Endothelial cell of umbilical vein (primary cell): ENCODE data around the gene NGFR. TPM values are rescaled to one million over a fixed set of nuclear protein-coding genes. Genes with fewer than 3 reads are reported as not detected.

ENCODE experiments used
- BruUV-seq: library from RNA; stranded (reverse); fragments of 400-500 nt; replicated peaks from 2 replicates; lab custom pipeline; 2021; lab: Mats Ljungman, UMichigan
- CTCF ChIA-PET: fragments of 300-600, 350-600 bp; sonication (Branson Sonifier 250); formaldehyde crosslinking; loops from one replicate; lab custom pipeline; 2021; ENCODE audit warnings: antibody characterized with exemption, inconsistent platforms; lab: Charles Lee
- POLR2A ChIA-PET: fragments of 300-600, 350-600 bp; sonication (Branson Sonifier 250); formaldehyde crosslinking; loops from one replicate; lab custom pipeline; 2021; ENCODE audit warnings: antibody characterized with exemption, inconsistent platforms; lab: Charles Lee
- DNase-seq: peaks from one replicate; pipeline ENCODE4 v3.0.0-alpha.2; 2011; ENCODE audit warnings: low read depth, low spot score
- FAIRE-seq: peaks from 2 replicates; lab custom pipeline; 2011; peaks lifted over from hg19 to GRCh38; lab: Jason Lieb, UNC
- H2AFZ ChIP-seq: 2 replicates; pipeline ENCODE4 v1.6.0; 2012; ENCODE audit warnings: low read depth, low read length, control low read depth, inconsistent platforms
- H3K27ac ChIP-seq: 2 replicates; pipeline ENCODE4 v1.5.1; 2011; ENCODE audit warnings: low read depth, mild to moderate bottlenecking, control low read depth, low read length, moderate library complexity; ENCODE audit not compliant: insufficient read depth
- H3K27me3 ChIP-seq, 2 experiments: 2 replicates each; pipeline versions ENCODE4 v1.6.0 to v1.6.1; 2011; ENCODE audit warnings: low read length in 2 of 2, mixed read lengths in 1 of 2; ENCODE audit not compliant: control insufficient read depth in 2 of 2, insufficient read depth in 2 of 2
- H3K36me3 ChIP-seq, 2 experiments: 2 replicates in 1 of 2; 3 replicates in 1 of 2; pipeline ENCODE4 v1.5.1; 2011; ENCODE audit warnings: low read length in 2 of 2, mild to moderate bottlenecking in 1 of 2, moderate library complexity in 1 of 2; ENCODE audit not compliant: control insufficient read depth in 2 of 2, insufficient read depth in 2 of 2; ENCODE audit errors: extremely low read depth in 1 of 2
- H3K4me1 ChIP-seq: 3 replicates; pipeline ENCODE4 v1.5.1; 2011; ENCODE audit warnings: mild to moderate bottlenecking, low read length; ENCODE audit not compliant: control insufficient read depth, insufficient read depth; ENCODE audit errors: extremely low read depth
- H3K4me2 ChIP-seq: 2 replicates; pipeline ENCODE4 v1.6.1; 2011; ENCODE audit warnings: low read length, control low read depth, mixed read lengths; ENCODE audit not compliant: insufficient read depth
- H3K4me3 ChIP-seq, 3 experiments: fragments of 200-600 bp in 1 of 3; sonication (generic), shearing (Covaris generic) in 1 of 3; replicated peaks in 1 of 3; 2 replicates each; pipeline ENCODE4 v1.5.1; 2011 to 2016; ENCODE audit warnings: control low read depth in 3 of 3, low read length in 3 of 3, mild to moderate bottlenecking in 2 of 3, inconsistent platforms in 1 of 3, low read depth in 1 of 3, moderate library complexity in 1 of 3; ENCODE audit not compliant: insufficient read depth in 1 of 3
- H3K79me2 ChIP-seq: 2 replicates; pipeline ENCODE4 v1.6.0; 2012; ENCODE audit warnings: low read length, inconsistent platforms; ENCODE audit not compliant: control insufficient read depth, insufficient read depth
- H3K9ac ChIP-seq: replicated peaks from 2 replicates; pipeline ENCODE3; 2011; ENCODE audit warnings: low read length, control low read depth; ENCODE audit not compliant: insufficient read depth; ENCODE audit errors: extremely low read depth
- H3K9me1 ChIP-seq: replicated peaks from 3 replicates; pipeline ENCODE4 v1.6.0; 2011; ENCODE audit warnings: mild to moderate bottlenecking, low read length; ENCODE audit not compliant: control insufficient read depth, insufficient read depth; ENCODE audit errors: extremely low read depth
- H3K9me3 ChIP-seq: replicated peaks from 2 replicates; pipeline ENCODE4 v1.5.1; 2012; ENCODE audit warnings: low read length, inconsistent platforms; ENCODE audit not compliant: control insufficient read depth, insufficient read depth
- H4K20me1 ChIP-seq: replicated peaks from 2 replicates; pipeline ENCODE3; 2011; ENCODE audit warnings: mild to moderate bottlenecking, low read length; ENCODE audit not compliant: control insufficient read depth, insufficient read depth; ENCODE audit errors: extremely low read depth
- EZH2 ChIP-seq: IDR thresholded peaks from 2 replicates; pipeline ENCODE4 v1.6.1; 2012; ENCODE audit warnings: borderline replicate concordance, low read depth, mild to moderate bottlenecking, moderate library complexity, low read length, inconsistent platforms; ENCODE audit not compliant: severe bottlenecking
- FOS ChIP-seq: IDR thresholded peaks from 2 replicates; pipeline ENCODE4 v1.6.1; 2011; ENCODE audit warnings: mild to moderate bottlenecking, low read length, moderate library complexity, borderline replicate concordance; ENCODE audit not compliant: insufficient read depth
- GATA2 ChIP-seq: IDR thresholded peaks from 2 replicates; pipeline ENCODE4 v1.7.0; 2011; ENCODE audit warnings: low read depth, mild to moderate bottlenecking, moderate library complexity, mixed read lengths, low read length; ENCODE audit not compliant: insufficient read length, insufficient read depth
- JUN ChIP-seq: IDR thresholded peaks from 2 replicates; pipeline ENCODE4 v1.6.1; 2011; ENCODE audit warnings: borderline replicate concordance, low read depth; ENCODE audit not compliant: insufficient read length, insufficient read depth
- MYC ChIP-seq: IDR thresholded peaks from one replicate; pipeline ENCODE4 v1.6.1; 2011; ENCODE audit warnings: mild to moderate bottlenecking, low read depth, low read length
- POLR2A ChIP-seq: IDR thresholded peaks from 2 replicates; pipeline ENCODE4 v1.6.1; 2012; ENCODE audit warnings: low read depth, mild to moderate bottlenecking, control low read depth, low read length
- POLR2AphosphoS5 ChIP-seq: IDR thresholded peaks from 2 replicates; pipeline ENCODE4 v1.6.1; 2012; ENCODE audit warnings: low read depth, mild to moderate bottlenecking, control low read depth, low read length, moderate library complexity; ENCODE audit not compliant: insufficient read depth
- dilution Hi-C: fragments of 300-500 bp; cut with MboI; formaldehyde crosslinking; loops from one replicate; pipeline ENCODE4 v1.15.0; 2019; ENCODE audit warnings: low sequenced_read_pairs; ENCODE audit not compliant: extremely low pct_ligation_motif_present
- intact Hi-C: fragments of 100-400 bp; cut with micrococcal nuclease; formaldehyde crosslinking; loops from one replicate; pipeline ENCODE4 v1.10.0; 2022
- polyA plus RNA-seq, 4 experiments: library from polyadenylated mRNA; depleted of rRNA in 3 of 4; stranded (reverse) in 3 of 4; unstranded in 1 of 4; fragments of >200 nt; gene quantifications; 2 replicates each; pipeline versions ENCODE4 v1.2.1 to v1.2.3, GENCODE V29; 2011 to 2012; ENCODE audit warnings: missing spikeins in 1 of 4
- total RNA-seq: library from RNA; stranded (reverse); gene quantifications from 2 replicates; pipeline ENCODE4 v1.2.3, GENCODE V29; 2021
- TF ChIP-seq, protein P1 (sequence below), 2 donors: IDR thresholded peaks; 1 replicate in 1 of 2; 2 replicates in 1 of 2; pipeline ENCODE4 v1.5.1; 2011; ENCODE audit warnings: low read length in 2 of 2, mild to moderate bottlenecking in 2 of 2, moderate library complexity in 2 of 2, control low read depth in 1 of 2, inconsistent platforms in 1 of 2, low read depth in 1 of 2; ENCODE audit not compliant: insufficient read depth in 1 of 2; ENCODE audit errors: extremely low read depth in 1 of 2
- TF ChIP-seq, protein P2 (sequence below): IDR thresholded peaks from 2 replicates; pipeline ENCODE4 v1.6.1; 2011; ENCODE audit not compliant: insufficient read depth, insufficient read length

The NGFR gene
- total and polyA plus RNA-seq, 2 donors (not counting 3 experiments of a cell fraction or from before 2014, with no cell fraction given) = not detected

DNA sequence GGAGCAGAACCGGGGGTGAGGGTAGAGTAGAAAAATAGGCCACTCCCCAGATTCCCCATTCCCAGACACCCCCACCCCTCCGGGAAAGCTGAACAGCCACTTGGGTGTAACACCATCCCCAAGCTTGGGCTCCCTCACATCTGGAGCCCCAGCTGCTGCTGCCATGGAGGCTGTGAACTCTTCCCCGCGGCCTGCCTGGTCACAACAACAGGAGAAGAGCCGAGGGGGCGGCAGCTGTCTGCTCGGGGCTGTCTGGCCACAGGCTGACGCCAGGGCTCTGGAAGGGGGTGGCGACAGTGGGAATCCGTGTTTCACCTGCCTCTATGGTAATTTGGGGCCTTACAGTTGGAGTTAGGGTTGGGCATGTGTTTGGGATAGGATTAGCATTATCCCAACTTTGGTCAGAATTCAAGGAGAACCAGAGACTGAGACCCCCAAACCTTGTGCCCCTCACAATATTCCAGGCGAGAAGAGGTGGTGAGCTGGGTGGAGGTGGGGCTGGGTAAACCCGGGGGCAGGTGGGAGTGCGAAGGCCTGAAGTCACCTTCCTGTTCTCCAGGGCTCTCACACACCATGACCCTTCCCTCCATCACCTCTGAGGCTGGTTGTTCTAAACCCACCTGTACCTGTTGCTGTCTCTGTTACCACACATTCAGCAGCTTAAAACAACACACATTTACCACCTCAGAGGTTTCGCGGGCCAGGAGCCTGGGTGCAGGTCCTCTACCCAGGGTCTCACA is 50.9 kb downstream of the NGFR start:
- no peaks in the 10 kb centered on the region for H3K9me1 ChIP-seq
- POLR2A ChIA-PET = no interaction called here

More for the DNA sequence above, 50.9 kb downstream of the NGFR start:
- Histone ChIP-seq H3K36me3 (no peaks in the 10 kb centered on the region), H3K9ac (no peak overlapping the region), H3K4me1 (no peaks in the 10 kb centered on the region), H4K20me1 (no peaks in the 10 kb centered on the region), H3K27ac (no peak overlapping the region), H3K4me3 (no peak overlapping the region), H2AFZ (no peak overlapping the region), H3K9me3 (no peaks in the 10 kb centered on the region), H3K4me2 (no peak overlapping the region), H3K27me3 (peaks cover 3 to 7% of the 10 kb centered on the region in 2 experiments), H3K79me2 (no peaks in the 10 kb centered on the region)
- no TSS peak for BruUV-seq
- TF ChIP-seq POLR2AphosphoS5 (no peak), MYC (no peak), POLR2A (no peak), FOS (no peak), GATA2 (no peak), JUN (no peak), EZH2 (no peak)
- TF ChIP-seq, protein P1, sequence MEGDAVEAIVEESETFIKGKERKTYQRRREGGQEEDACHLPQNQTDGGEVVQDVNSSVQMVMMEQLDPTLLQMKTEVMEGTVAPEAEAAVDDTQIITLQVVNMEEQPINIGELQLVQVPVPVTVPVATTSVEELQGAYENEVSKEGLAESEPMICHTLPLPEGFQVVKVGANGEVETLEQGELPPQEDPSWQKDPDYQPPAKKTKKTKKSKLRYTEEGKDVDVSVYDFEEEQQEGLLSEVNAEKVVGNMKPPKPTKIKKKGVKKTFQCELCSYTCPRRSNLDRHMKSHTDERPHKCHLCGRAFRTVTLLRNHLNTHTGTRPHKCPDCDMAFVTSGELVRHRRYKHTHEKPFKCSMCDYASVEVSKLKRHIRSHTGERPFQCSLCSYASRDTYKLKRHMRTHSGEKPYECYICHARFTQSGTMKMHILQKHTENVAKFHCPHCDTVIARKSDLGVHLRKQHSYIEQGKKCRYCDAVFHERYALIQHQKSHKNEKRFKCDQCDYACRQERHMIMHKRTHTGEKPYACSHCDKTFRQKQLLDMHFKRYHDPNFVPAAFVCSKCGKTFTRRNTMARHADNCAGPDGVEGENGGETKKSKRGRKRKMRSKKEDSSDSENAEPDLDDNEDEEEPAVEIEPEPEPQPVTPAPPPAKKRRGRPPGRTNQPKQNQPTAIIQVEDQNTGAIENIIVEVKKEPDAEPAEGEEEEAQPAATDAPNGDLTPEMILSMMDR (IDR thresholded peaks at IDR 0.05; ENCODE audit: extremely low read depth in 1 of 2, insufficient read depth in 1 of 2, low read depth in 1 of 2, low read length in 2 of 2) = no peak
- TF ChIP-seq, protein P2, sequence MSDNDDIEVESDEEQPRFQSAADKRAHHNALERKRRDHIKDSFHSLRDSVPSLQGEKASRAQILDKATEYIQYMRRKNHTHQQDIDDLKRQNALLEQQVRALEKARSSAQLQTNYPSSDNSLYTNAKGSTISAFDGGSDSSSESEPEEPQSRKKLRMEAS = no peak
- intact Hi-C loops = no loop called here
- FAIRE-seq = no peak
- no peak for DNase-seq
- dilution Hi-C loops = no loop called here
- CTCF ChIA-PET = interaction anchor here (0.9 to 5.4 kb wide), 3 partner anchors 10 to 50 kb away, joined by 3 to 23 read pairs (median 10); no protein-coding TSS in a partner anchor
